SK-N-SH treated with all-trans-retinoic acid at 6 μM for 48 hours (cell line): ENCODE measurements around the gene ONECUT3.

ENCODE experiments used
- BACH2 ChIP-seq: fragments of 250-450 bp; sonication (Bioruptor Pico); IDR thresholded peaks from 2 replicates; pipeline ENCODE4 v1.9.0; 2021; ENCODE audit warnings: mild to moderate bottlenecking, borderline replicate concordance
- CREB5 ChIP-seq: fragments of 250-450 bp; sonication (Bioruptor Pico); IDR thresholded peaks from 2 replicates; pipeline ENCODE4 v1.5.1; 2020; ENCODE audit warnings: low read depth, mild to moderate bottlenecking, moderate library complexity
- CSDC2 ChIP-seq: fragments of 250-450 bp; sonication (Bioruptor Pico); IDR thresholded peaks from 2 replicates; pipeline ENCODE4 v1.5.0; 2020; ENCODE audit warnings: mild to moderate bottlenecking, moderate library complexity
- PATZ1 ChIP-seq: fragments of 250-450 bp; sonication (Bioruptor Pico); IDR thresholded peaks from 2 replicates; pipeline ENCODE4 v1.8.0; 2020; ENCODE audit warnings: mild to moderate bottlenecking, moderate library complexity, borderline replicate concordance
- POU6F1 ChIP-seq: fragments of 250-450 bp; sonication (Bioruptor Pico); IDR thresholded peaks from 2 replicates; pipeline ENCODE4 v1.8.0; 2021; ENCODE audit warnings: low read depth, mild to moderate bottlenecking, moderate library complexity, borderline replicate concordance
- PPARA ChIP-seq: fragments of 250-450 bp; sonication (Bioruptor Pico); IDR thresholded peaks from 2 replicates; pipeline ENCODE4 v1.5.0; 2020; ENCODE audit warnings: mild to moderate bottlenecking, borderline replicate concordance
- RARB ChIP-seq: fragments of 250-450 bp; sonication (Bioruptor Pico); IDR thresholded peaks from 2 replicates; pipeline ENCODE4 v1.8.0; 2021; ENCODE audit warnings: mild to moderate bottlenecking, moderate library complexity
- SNAI2 ChIP-seq: fragments of 250-450 bp; sonication (Bioruptor Pico); IDR thresholded peaks from 2 replicates; pipeline ENCODE4 v1.5.0; 2020; ENCODE audit warnings: mild to moderate bottlenecking, moderate library complexity
- TSHZ2 ChIP-seq: fragments of 250-450 bp; sonication (Bioruptor Pico); IDR thresholded peaks from 2 replicates; pipeline ENCODE4 v1.5.0; 2020; ENCODE audit warnings: mild to moderate bottlenecking, moderate library complexity
- ZFP3 ChIP-seq: fragments of 250-450 bp; sonication (Bioruptor Pico); IDR thresholded peaks from 2 replicates; pipeline ENCODE4 v1.5.0; 2020; ENCODE audit warnings: mild to moderate bottlenecking, moderate library complexity
- ZNF565 ChIP-seq: fragments of 450-650 bp; formaldehyde crosslinking; conservative IDR thresholded peaks from 2 replicates; pipeline ENCODE4 v1.5.0; 2020; ENCODE audit warnings: low read depth, mild to moderate bottlenecking, moderate library complexity

GRCh38 chr19:1783354-1783753 is 30.0 kb downstream of the ONECUT3 start:
- no peak for TF ChIP-seq RARB (CRISPR knock-in tag)
- no peak for TF ChIP-seq CREB5 (CRISPR knock-in tag)
- no peak for TF ChIP-seq SNAI2 (CRISPR knock-in tag)
- no peak for TF ChIP-seq ZFP3
- TF ChIP-seq TSHZ2 (CRISPR knock-in tag): no peak
- no peak for TF ChIP-seq CSDC2
- no peak for TF ChIP-seq ZNF565
- no peak for TF ChIP-seq BACH2
- TF ChIP-seq PATZ1 (CRISPR knock-in tag): no peak
- no peak for TF ChIP-seq PPARA
- TF ChIP-seq POU6F1 (CRISPR knock-in tag): no peak
